Measurements from ENCODE around the gene NCOA5. TPM values are rescaled to one million over a fixed set of nuclear protein-coding genes. Genes with fewer than 3 reads are reported as not detected.

NCOA5 gene
- total RNA-seq, 1 experiment from 2014 or later, result 34.4 TPM

GRCh38 chr20:46135856-46136633 lies 46.3 kb upstream of the NCOA5 start:
- no peak for TF ChIP-seq CTCF (IDR thresholded peaks at IDR 0.05; ENCODE audit: unreplicated experiment)
- CTCF ChIA-PET, result no interaction called here
- Mint-ChIP-seq H3K4me3 (ENCODE audit: low read depth, unreplicated experiment) (no peak overlapping the region), H3K4me1 (ENCODE audit: low read depth, unreplicated experiment) (no peaks in the 10 kb centered on the region), H3K27me3 (ENCODE audit: unreplicated experiment) (peaks cover 100% of the 10 kb centered on the region), H3K36me3 (ENCODE audit: insufficient read depth, unreplicated experiment) (no peaks in the 10 kb centered on the region), H3K9me3 (ENCODE audit: low read depth, unreplicated experiment) (no peaks in the 10 kb centered on the region), H3K27ac (ENCODE audit: unreplicated experiment) (no peak overlapping the region)
- BruUV-seq (replicated peaks), result no TSS peak
- no peak for DNase-seq
- intact Hi-C loops (cut with micrococcal nuclease; ENCODE audit: unreplicated experiment), result loop anchor here (10.0 kb wide), 1 partner anchor 119 kb away; no protein-coding TSS in a partner anchor

GRCh38 chr20:46134716-46135115 lies 45.0 kb upstream of the NCOA5 start:
- BruUV-seq (replicated peaks), result no TSS peak
- Mint-ChIP-seq H3K27ac (ENCODE audit: unreplicated experiment) (no peak overlapping the region), H3K9me3 (ENCODE audit: low read depth, unreplicated experiment) (no peaks in the 10 kb centered on the region), H3K4me3 (ENCODE audit: low read depth, unreplicated experiment) (no peak overlapping the region), H3K36me3 (ENCODE audit: insufficient read depth, unreplicated experiment) (no peaks in the 10 kb centered on the region), H3K27me3 (ENCODE audit: unreplicated experiment) (peaks cover 100% of the 10 kb centered on the region), H3K4me1 (ENCODE audit: low read depth, unreplicated experiment) (no peaks in the 10 kb centered on the region)
- TF ChIP-seq CTCF (IDR thresholded peaks at IDR 0.05; ENCODE audit: unreplicated experiment), result no peak
- CTCF ChIA-PET, result interaction anchor here (1.2 kb wide), 1 partner anchor 172 kb away, joined by 4 read pairs; no protein-coding TSS in a partner anchor
- intact Hi-C loops (cut with micrococcal nuclease; ENCODE audit: unreplicated experiment), result loop anchor here (10.0 kb wide), 1 partner anchor 120 kb away; no protein-coding TSS in a partner anchor
- no peak for DNase-seq

GRCh38 chr20:46133886-46134654 lies 44.3 kb upstream of the NCOA5 start:
- no peaks in the 10 kb centered on the region for H3K36me3 Mint-ChIP-seq (ENCODE audit: insufficient read depth, unreplicated experiment)
- no peaks in the 10 kb centered on the region for H3K9me3 Mint-ChIP-seq (ENCODE audit: low read depth, unreplicated experiment)
- H3K4me1 Mint-ChIP-seq (ENCODE audit: low read depth, unreplicated experiment), result no peaks in the 10 kb centered on the region
- H3K27ac Mint-ChIP-seq (ENCODE audit: unreplicated experiment), result no peak overlapping the region
- CTCF ChIA-PET, result interaction anchor here (1.0 to 1.9 kb wide), 3 partner anchors 14 to 215 kb away, joined by 3 to 11 read pairs (median 4); no protein-coding TSS in a partner anchor
- H3K27me3 Mint-ChIP-seq (ENCODE audit: unreplicated experiment), result peaks cover 100% of the 10 kb centered on the region
- BruUV-seq (replicated peaks), result no TSS peak
- TF ChIP-seq CTCF (IDR thresholded peaks at IDR 0.05; ENCODE audit: unreplicated experiment), result no peak
- no peak for DNase-seq
- H3K4me3 Mint-ChIP-seq (ENCODE audit: low read depth, unreplicated experiment), result no peak overlapping the region
- intact Hi-C loops (cut with micrococcal nuclease; ENCODE audit: unreplicated experiment), result loop anchor here (2.0 to 10.0 kb wide), 2 partner anchors 121 to 215 kb away; no protein-coding TSS in a partner anchor

GRCh38 chr20:46132705-46133120 lies 43.0 kb upstream of the NCOA5 start:
- Mint-ChIP-seq H3K27me3 (ENCODE audit: unreplicated experiment) (peaks cover 100% of the 10 kb centered on the region), H3K4me3 (ENCODE audit: low read depth, unreplicated experiment) (no peak overlapping the region), H3K4me1 (ENCODE audit: low read depth, unreplicated experiment) (no peaks in the 10 kb centered on the region), H3K36me3 (ENCODE audit: insufficient read depth, unreplicated experiment) (no peaks in the 10 kb centered on the region), H3K27ac (ENCODE audit: unreplicated experiment) (no peak overlapping the region), H3K9me3 (ENCODE audit: low read depth, unreplicated experiment) (no peaks in the 10 kb centered on the region)
- BruUV-seq (replicated peaks), result no TSS peak
- TF ChIP-seq CTCF (IDR thresholded peaks at IDR 0.05; ENCODE audit: unreplicated experiment), result peak; percentile 94
- intact Hi-C loops (cut with micrococcal nuclease; ENCODE audit: unreplicated experiment), result loop anchor here (1.0 to 10.0 kb wide), 4 partner anchors 122 to 306 kb away; no protein-coding TSS in a partner anchor
- DNase-seq, result peak; percentile 86
- CTCF ChIA-PET, result interaction anchor here (0.7 to 1.9 kb wide), 9 partner anchors 21 to 1037 kb away, joined by 3 to 12 read pairs (median 3); partner anchors contain the start of gene ELMO2

Data from Calu3 (cell line).